ENCODE measurements around the gene PRKCB.

The PRKCB gene

GRCh38 chr16:23852794-23853562 lies 17.2 kb downstream of the PRKCB start:
- H3K27me3 ChIP-seq (ENCODE audit: control insufficient read depth, insufficient read depth, low read length): no peaks in the 10 kb centered on the region
- no peaks in the 10 kb centered on the region for H3K36me3 ChIP-seq (ENCODE audit: control insufficient read depth, insufficient read depth, low read length)
- WGBS (ENCODE audit: insufficient coverage, insufficient read length): no CpG with 5 or more reads among the region's 5 CpGs
- DNase-seq (ENCODE audit: low read depth, low spot score): no peak
- H3K4me3 ChIP-seq (ENCODE audit: low read length): no peak overlapping the region
- H3K4me1 ChIP-seq (ENCODE audit: control insufficient read depth, insufficient read depth, low read length): peaks cover 1% of the 10 kb centered on the region; the same call in 1 of the 2 replicates
- H3K27ac ChIP-seq (ENCODE audit: low read length): no peak overlapping the region
- H3K9me3 ChIP-seq (ENCODE audit: control insufficient read depth, insufficient read depth, low read length): no peaks in the 10 kb centered on the region

GRCh38 chr16:23855010-23855409 lies 19.2 kb downstream of the PRKCB start:
- no CpG with 5 or more reads among the region's 5 CpGs for WGBS (ENCODE audit: insufficient coverage, insufficient read length)
- no peak for DNase-seq (ENCODE audit: low read depth, low spot score)
- Histone ChIP-seq H3K27ac (ENCODE audit: low read length) (no peak overlapping the region), H3K36me3 (ENCODE audit: control insufficient read depth, insufficient read depth, low read length) (no peaks in the 10 kb centered on the region), H3K9me3 (ENCODE audit: control insufficient read depth, insufficient read depth, low read length) (no peaks in the 10 kb centered on the region), H3K4me3 (ENCODE audit: low read length) (no peak overlapping the region), H3K27me3 (ENCODE audit: control insufficient read depth, insufficient read depth, low read length) (no peaks in the 10 kb centered on the region; the same call in 1 of the 2 replicates), H3K4me1 (ENCODE audit: control insufficient read depth, insufficient read depth, low read length) (peaks cover 1% of the 10 kb centered on the region; the same call in 1 of the 2 replicates)

- no CpG with 5 or more reads among the region's 2 CpGs for WGBS (ENCODE audit: insufficient coverage, insufficient read length)
- no peaks in the 10 kb centered on the region for H3K36me3 ChIP-seq (ENCODE audit: control insufficient read depth, insufficient read depth, low read length)
- no peaks in the 10 kb centered on the region for H3K9me3 ChIP-seq (ENCODE audit: control insufficient read depth, insufficient read depth, low read length)
- H3K4me1 ChIP-seq (ENCODE audit: control insufficient read depth, insufficient read depth, low read length): peaks cover 1% of the 10 kb centered on the region; the same call in 1 of the 2 replicates
- no peaks in the 10 kb centered on the region; the same call in 1 of the 2 replicates for H3K27me3 ChIP-seq (ENCODE audit: control insufficient read depth, insufficient read depth, low read length)
- no peak overlapping the region for H3K4me3 ChIP-seq (ENCODE audit: low read length)
- H3K27ac ChIP-seq (ENCODE audit: low read length): no peak overlapping the region
- DNase-seq (ENCODE audit: low read depth, low spot score): no peak
Observed at GRCh38 chr16:23856251-23856709, 20.5 kb downstream of the PRKCB start.

- no peaks in the 10 kb centered on the region; the same call in 1 of the 2 replicates for H3K27me3 ChIP-seq (ENCODE audit: control insufficient read depth, insufficient read depth, low read length)
- no peak overlapping the region for H3K27ac ChIP-seq (ENCODE audit: low read length)
- no CpG with 5 or more reads among the region's 11 CpGs for WGBS (ENCODE audit: insufficient coverage, insufficient read length)
- no peak overlapping the region for H3K4me3 ChIP-seq (ENCODE audit: low read length)
- H3K36me3 ChIP-seq (ENCODE audit: control insufficient read depth, insufficient read depth, low read length): no peaks in the 10 kb centered on the region
- no peak for DNase-seq (ENCODE audit: low read depth, low spot score)
- H3K4me1 ChIP-seq (ENCODE audit: control insufficient read depth, insufficient read depth, low read length): peaks cover 1% of the 10 kb centered on the region; the same call in 1 of the 2 replicates
- no peaks in the 10 kb centered on the region for H3K9me3 ChIP-seq (ENCODE audit: control insufficient read depth, insufficient read depth, low read length)
Observed at GRCh38 chr16:23857256-23857880, 21.6 kb downstream of the PRKCB start.

- Histone ChIP-seq H3K27me3 (ENCODE audit: control insufficient read depth, insufficient read depth, low read length) (no peaks in the 10 kb centered on the region; the same call in 1 of the 2 replicates), H3K27ac (ENCODE audit: low read length) (no peak overlapping the region), H3K9me3 (ENCODE audit: control insufficient read depth, insufficient read depth, low read length) (no peaks in the 10 kb centered on the region), H3K36me3 (ENCODE audit: control insufficient read depth, insufficient read depth, low read length) (no peaks in the 10 kb centered on the region), H3K4me3 (ENCODE audit: low read length) (no peak overlapping the region), H3K4me1 (ENCODE audit: control insufficient read depth, insufficient read depth, low read length) (peaks cover 1% of the 10 kb centered on the region; the same call in 1 of the 2 replicates)
- no peak for DNase-seq (ENCODE audit: low read depth, low spot score)
- WGBS (ENCODE audit: insufficient coverage, insufficient read length): 100% methylated on average over 1 of the region's 1 CpG
Observed at GRCh38 chr16:23857881-23858269, 22.1 kb downstream of the PRKCB start.

- no peaks in the 10 kb centered on the region for H3K36me3 ChIP-seq (ENCODE audit: control insufficient read depth, insufficient read depth, low read length)
- no CpG with 5 or more reads among the region's 1 CpG for WGBS (ENCODE audit: insufficient coverage, insufficient read length)
- peaks cover 1% of the 10 kb centered on the region; the same call in 1 of the 2 replicates for H3K4me1 ChIP-seq (ENCODE audit: control insufficient read depth, insufficient read depth, low read length)
- H3K27ac ChIP-seq (ENCODE audit: low read length): no peak overlapping the region
- DNase-seq (ENCODE audit: low read depth, low spot score): no peak
- no peaks in the 10 kb centered on the region for H3K9me3 ChIP-seq (ENCODE audit: control insufficient read depth, insufficient read depth, low read length)
- no peak overlapping the region for H3K4me3 ChIP-seq (ENCODE audit: low read length)
- no peaks in the 10 kb centered on the region; the same call in none of the 2 replicates for H3K27me3 ChIP-seq (ENCODE audit: control insufficient read depth, insufficient read depth, low read length)
Observed at GRCh38 chr16:23858542-23858941, 22.8 kb downstream of the PRKCB start.

- Histone ChIP-seq H3K36me3 (ENCODE audit: control insufficient read depth, insufficient read depth, low read length) (no peaks in the 10 kb centered on the region), H3K27ac (ENCODE audit: low read length) (no peak overlapping the region), H3K27me3 (ENCODE audit: control insufficient read depth, insufficient read depth, low read length) (no peaks in the 10 kb centered on the region; the same call in none of the 2 replicates), H3K4me1 (ENCODE audit: control insufficient read depth, insufficient read depth, low read length) (peaks cover under 1% of the 10 kb centered on the region; the same call in 1 of the 2 replicates), H3K9me3 (ENCODE audit: control insufficient read depth, insufficient read depth, low read length) (no peaks in the 10 kb centered on the region), H3K4me3 (ENCODE audit: low read length) (no peak overlapping the region)
- no CpG with 5 or more reads among the region's 2 CpGs for WGBS (ENCODE audit: insufficient coverage, insufficient read length)
- no peak for DNase-seq (ENCODE audit: low read depth, low spot score)
Observed at GRCh38 chr16:23859713-23860269, 24.0 kb downstream of the PRKCB start.

- Histone ChIP-seq H3K9me3 (ENCODE audit: control insufficient read depth, insufficient read depth, low read length) (no peaks in the 10 kb centered on the region), H3K4me1 (ENCODE audit: control insufficient read depth, insufficient read depth, low read length) (no peaks in the 10 kb centered on the region), H3K36me3 (ENCODE audit: control insufficient read depth, insufficient read depth, low read length) (no peaks in the 10 kb centered on the region), H3K4me3 (ENCODE audit: low read length) (no peak overlapping the region), H3K27ac (ENCODE audit: low read length) (no peak overlapping the region), H3K27me3 (ENCODE audit: control insufficient read depth, insufficient read depth, low read length) (no peaks in the 10 kb centered on the region; the same call in none of the 2 replicates)
- no peak for DNase-seq (ENCODE audit: low read depth, low spot score)
- WGBS (ENCODE audit: insufficient coverage, insufficient read length): no CpG with 5 or more reads among the region's 3 CpGs
Observed at GRCh38 chr16:23861874-23862273, 26.1 kb downstream of the PRKCB start.

- Histone ChIP-seq H3K4me1 (ENCODE audit: control insufficient read depth, insufficient read depth, low read length) (no peaks in the 10 kb centered on the region), H3K36me3 (ENCODE audit: control insufficient read depth, insufficient read depth, low read length) (no peaks in the 10 kb centered on the region), H3K9me3 (ENCODE audit: control insufficient read depth, insufficient read depth, low read length) (no peaks in the 10 kb centered on the region), H3K27me3 (ENCODE audit: control insufficient read depth, insufficient read depth, low read length) (no peaks in the 10 kb centered on the region; the same call in none of the 2 replicates), H3K27ac (ENCODE audit: low read length) (no peak overlapping the region), H3K4me3 (ENCODE audit: low read length) (no peak overlapping the region)
- no peak for DNase-seq (ENCODE audit: low read depth, low spot score)
- WGBS (ENCODE audit: insufficient coverage, insufficient read length): no CpG with 5 or more reads among the region's 6 CpGs
Observed at GRCh38 chr16:23862556-23862955, 26.8 kb downstream of the PRKCB start.

Data from iPS DF 6.9 (cell line).